GM12801 (cell line): ENCODE results near the gene ENTPD6.

ENCODE experiments used
- TF ChIP-seq, protein P1 (sequence below): IDR thresholded peaks from one replicate; pipeline ENCODE4 v1.5.1; 2011; ENCODE audit warnings: control low read depth; ENCODE audit not compliant: insufficient read length; ENCODE audit errors: extremely low read depth

ENTPD6 gene

DNA sequence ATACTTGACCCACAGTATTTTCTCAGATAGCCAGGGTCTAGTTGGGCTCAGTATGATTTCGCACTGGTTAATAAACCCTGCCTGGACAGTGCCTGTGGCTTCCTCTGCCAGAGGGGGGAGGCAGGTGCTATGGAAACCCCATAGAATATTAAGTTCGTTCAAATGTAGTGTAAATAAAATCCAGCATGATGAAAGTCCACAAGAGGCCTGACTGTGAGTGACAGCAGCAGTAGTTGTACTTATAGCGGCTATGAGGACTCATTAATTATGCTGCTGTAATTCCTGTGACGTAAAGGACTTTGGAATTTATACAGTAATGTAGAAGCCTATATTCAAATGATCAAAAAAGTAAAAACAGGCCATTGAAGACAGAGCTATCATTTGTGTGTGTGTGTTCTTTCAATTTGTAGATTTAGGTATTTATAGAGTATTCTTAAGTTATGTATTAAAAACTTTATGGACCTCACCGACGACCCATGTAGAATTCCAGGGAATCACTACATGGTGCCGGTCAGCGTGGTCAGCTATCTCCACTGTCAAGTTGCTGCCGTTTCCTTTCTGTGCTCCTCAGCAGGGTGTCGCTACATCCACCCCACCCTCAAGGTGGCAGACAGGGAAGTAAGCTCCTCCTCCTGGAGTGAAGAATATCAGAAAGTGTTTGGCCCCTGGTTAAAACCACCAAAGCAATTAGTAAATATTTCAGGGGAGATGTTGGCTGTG is 62.4 kb downstream of the ENTPD6 start:
- TF ChIP-seq, protein P1, sequence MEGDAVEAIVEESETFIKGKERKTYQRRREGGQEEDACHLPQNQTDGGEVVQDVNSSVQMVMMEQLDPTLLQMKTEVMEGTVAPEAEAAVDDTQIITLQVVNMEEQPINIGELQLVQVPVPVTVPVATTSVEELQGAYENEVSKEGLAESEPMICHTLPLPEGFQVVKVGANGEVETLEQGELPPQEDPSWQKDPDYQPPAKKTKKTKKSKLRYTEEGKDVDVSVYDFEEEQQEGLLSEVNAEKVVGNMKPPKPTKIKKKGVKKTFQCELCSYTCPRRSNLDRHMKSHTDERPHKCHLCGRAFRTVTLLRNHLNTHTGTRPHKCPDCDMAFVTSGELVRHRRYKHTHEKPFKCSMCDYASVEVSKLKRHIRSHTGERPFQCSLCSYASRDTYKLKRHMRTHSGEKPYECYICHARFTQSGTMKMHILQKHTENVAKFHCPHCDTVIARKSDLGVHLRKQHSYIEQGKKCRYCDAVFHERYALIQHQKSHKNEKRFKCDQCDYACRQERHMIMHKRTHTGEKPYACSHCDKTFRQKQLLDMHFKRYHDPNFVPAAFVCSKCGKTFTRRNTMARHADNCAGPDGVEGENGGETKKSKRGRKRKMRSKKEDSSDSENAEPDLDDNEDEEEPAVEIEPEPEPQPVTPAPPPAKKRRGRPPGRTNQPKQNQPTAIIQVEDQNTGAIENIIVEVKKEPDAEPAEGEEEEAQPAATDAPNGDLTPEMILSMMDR = no peak

DNA sequence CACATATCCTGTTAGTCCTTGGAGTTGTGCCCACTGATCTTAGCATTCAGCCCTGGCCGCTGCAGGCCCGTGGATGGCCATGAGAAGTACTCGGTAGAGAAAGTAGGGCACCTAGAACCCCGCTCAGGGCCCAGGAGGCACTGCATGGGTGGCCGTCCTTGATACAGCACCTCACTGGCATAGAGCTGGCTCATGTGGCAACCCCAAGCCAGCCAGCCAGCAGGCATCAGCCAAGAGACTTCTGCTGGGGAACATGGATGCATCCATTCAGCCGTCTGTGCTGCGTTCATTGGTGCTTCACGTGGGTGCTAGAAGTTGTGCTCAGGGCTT is 62.9 kb downstream of the ENTPD6 start:
- TF ChIP-seq, protein P1 = no peak

DNA sequence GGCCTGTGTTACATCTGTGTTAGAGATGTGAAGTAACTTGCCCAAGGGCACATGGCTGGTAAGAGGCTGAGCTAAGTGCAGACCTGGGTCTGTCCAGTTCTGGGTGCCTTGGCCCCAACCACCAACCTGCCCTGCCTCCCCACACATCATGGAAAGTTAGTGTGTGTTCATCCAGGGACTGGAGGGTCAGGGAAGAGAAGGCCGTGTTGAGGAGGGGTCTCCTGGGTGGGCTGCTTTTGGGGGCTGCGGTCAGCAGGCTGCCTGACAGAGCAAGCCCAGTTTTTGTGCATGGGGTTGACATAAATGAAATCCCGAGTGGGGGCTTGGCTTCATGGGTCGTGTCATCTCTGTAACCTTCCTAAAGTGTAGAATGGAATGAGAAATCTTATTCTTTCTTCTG is 63.3 kb downstream of the ENTPD6 start:
- TF ChIP-seq, protein P1 = no peak

DNA sequence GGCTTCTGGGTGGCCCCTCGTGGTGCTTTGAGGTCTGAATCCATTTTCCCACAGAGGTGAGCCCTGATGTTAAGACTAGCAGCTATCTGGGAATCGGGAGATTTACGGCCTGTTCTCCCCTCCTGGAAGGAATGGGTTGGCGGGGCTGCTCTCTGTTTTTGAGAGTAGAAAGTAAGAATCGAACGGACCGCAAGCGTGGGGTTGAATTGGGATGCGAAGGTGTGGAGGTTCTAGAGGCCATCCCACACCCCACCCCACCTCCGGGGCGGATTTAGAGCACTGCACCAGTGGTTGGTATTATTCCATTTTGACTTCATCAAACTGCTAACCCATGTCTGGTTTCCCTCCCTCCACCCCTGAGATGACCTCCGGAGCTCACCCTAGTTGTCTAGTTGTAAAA is 63.8 kb downstream of the ENTPD6 start:
- TF ChIP-seq, protein P1 = no peak

DNA sequence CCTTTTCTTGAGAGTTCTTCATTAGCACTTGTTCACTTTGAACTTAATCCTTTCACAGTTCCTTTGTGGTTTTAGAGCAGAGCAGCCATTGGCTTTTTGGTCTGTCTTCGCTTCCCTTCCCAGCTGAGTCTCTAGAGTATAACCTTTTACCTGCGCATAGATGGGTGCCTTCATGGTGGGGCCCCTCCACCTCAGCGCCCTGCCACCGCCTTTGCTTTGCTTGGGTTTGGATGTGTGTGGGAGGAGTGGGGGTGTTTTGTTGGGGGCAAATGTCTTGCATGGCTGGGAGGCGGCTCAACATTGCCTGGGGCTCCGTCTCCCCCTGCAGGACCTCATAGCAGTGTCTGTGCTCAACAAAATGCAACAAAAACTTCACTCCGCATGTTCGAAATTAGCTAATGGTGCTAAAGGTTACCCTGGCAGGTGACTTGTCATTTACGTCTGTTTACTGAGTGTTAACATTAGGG is 64.3 kb downstream of the ENTPD6 start:
- TF ChIP-seq, protein P1 = no peak

DNA sequence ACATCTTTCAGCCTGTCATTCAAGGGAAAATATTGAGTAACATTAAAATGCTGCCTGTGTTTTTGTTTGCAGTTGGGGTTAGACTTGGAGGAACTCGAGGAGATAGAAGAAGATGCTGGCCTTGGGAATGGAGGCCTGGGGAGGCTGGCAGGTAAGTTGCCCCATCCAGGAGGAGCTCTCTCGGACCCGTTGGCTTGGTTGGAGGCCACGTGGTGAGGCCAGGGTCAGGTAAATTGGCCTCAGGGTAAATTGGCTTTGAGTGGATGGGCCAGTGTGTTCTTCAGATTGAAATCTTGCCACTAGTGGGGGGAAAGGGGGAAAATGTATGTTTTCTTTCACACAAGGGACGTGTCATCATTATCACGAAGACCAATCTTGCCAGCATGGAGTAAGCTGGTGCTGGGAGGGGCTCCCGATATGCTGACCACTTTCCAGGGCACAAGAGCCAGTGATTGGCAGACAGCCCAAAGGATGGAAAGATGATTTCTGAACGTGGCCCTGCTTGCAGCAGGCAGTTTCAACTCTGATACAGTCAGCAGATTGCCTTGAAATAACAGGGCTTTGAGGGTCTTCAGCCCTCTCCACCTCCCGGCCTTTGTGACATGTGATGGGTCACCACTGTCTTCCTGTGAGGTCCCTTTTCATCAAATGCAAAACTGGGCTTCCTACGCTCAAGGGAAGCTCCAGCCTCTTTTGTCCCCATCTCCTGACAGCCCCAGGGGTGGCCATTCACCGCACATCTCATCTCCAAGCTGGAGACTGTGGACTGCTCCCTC is 73.7 kb downstream of the ENTPD6 start:
- TF ChIP-seq, protein P1 = no peak

DNA sequence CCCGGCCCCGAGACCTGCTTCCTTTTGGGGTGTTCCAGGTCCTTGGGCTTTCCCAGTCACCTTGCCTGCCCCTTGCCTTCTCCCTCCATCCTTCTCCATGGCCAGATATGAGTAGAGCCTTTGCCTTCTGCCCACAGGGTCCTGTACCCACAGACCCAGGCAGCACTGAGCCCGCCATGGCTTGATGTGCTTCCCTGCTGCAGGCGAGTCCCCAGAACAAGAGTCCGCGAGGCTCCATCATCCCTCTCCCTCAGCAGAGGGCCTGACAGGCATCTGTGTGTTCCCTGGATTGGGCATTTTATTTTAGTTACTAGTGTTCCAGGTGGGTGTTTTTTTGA is 74.3 kb downstream of the ENTPD6 start:
- TF ChIP-seq, protein P1 = no peak
